Astrocyte (in vitro differentiated cells and primary cell): ENCODE results near the gene FAXC. TPM values are rescaled to one million over a fixed set of nuclear protein-coding genes. Genes with fewer than 3 reads are reported as not detected.

Experiments used
- DNase-seq: peaks from one replicate; pipeline ENCODE4 v3.0.0-alpha.2; 2010; ENCODE audit warnings: low read depth
- FAIRE-seq: peaks from 2 replicates; lab custom pipeline; 2011; peaks lifted over from hg19 to GRCh38; lab: Jason Lieb, UNC
- H2AFZ ChIP-seq: 2 replicates; pipeline ENCODE4 v1.6.0; 2012; ENCODE audit warnings: low read depth, low read length, inconsistent platforms
- H3K27ac ChIP-seq: 2 replicates; pipeline ENCODE4 v1.5.1; 2011; ENCODE audit warnings: low read depth, low read length, inconsistent platforms
- H3K27me3 ChIP-seq: 2 replicates; pipeline ENCODE4 v1.6.0; 2011; ENCODE audit warnings: low read length, inconsistent platforms; ENCODE audit not compliant: insufficient read depth
- H3K36me3 ChIP-seq: 2 replicates; pipeline ENCODE4 v1.5.1; 2011; ENCODE audit warnings: low read length, inconsistent platforms; ENCODE audit not compliant: insufficient read depth
- H3K4me1 ChIP-seq: 2 replicates; pipeline ENCODE4 v1.5.1; 2011; ENCODE audit warnings: low read length, inconsistent platforms; ENCODE audit not compliant: insufficient read depth
- H3K4me2 ChIP-seq: 2 replicates; pipeline ENCODE4 v1.6.0; 2012; ENCODE audit warnings: low read length, inconsistent platforms
- H3K4me3 ChIP-seq: 2 replicates; pipeline ENCODE4 v1.5.1; 2011; ENCODE audit warnings: low read depth, mild to moderate bottlenecking, low read length, inconsistent platforms; ENCODE audit not compliant: insufficient read depth
- H3K79me2 ChIP-seq: 2 replicates; pipeline ENCODE4 v1.6.0; 2012; ENCODE audit warnings: mild to moderate bottlenecking, low read length, inconsistent platforms; ENCODE audit not compliant: insufficient read depth
- H3K9ac ChIP-seq: 2 replicates; pipeline ENCODE4 v1.6.0; 2012; ENCODE audit warnings: mild to moderate bottlenecking, low read length, inconsistent platforms
- H3K9me3 ChIP-seq: 2 replicates; pipeline ENCODE4 v1.5.1; 2012; ENCODE audit warnings: low read depth, mild to moderate bottlenecking, low read length, inconsistent platforms; ENCODE audit not compliant: insufficient read depth
- H4K20me1 ChIP-seq: 2 replicates; pipeline ENCODE4 v1.6.0; 2012; ENCODE audit warnings: low read length, inconsistent platforms; ENCODE audit not compliant: insufficient read depth
- H3K27ac Mint-ChIP-seq: one replicate; pipeline ENCODE4 v1.8.0; 2021; ENCODE audit warnings: mild to moderate bottlenecking, mixed read lengths; ENCODE audit not compliant: unreplicated experiment
- H3K27me3 Mint-ChIP-seq: one replicate; pipeline ENCODE4 v1.8.0; 2021; ENCODE audit warnings: low read depth, mixed read lengths; ENCODE audit not compliant: unreplicated experiment
- H3K36me3 Mint-ChIP-seq: one replicate; pipeline ENCODE4 v1.8.0; 2021; ENCODE audit warnings: low read depth, mixed read lengths; ENCODE audit not compliant: unreplicated experiment
- H3K4me1 Mint-ChIP-seq: one replicate; pipeline ENCODE4 v1.8.0; 2021; ENCODE audit warnings: low read depth, mixed read lengths; ENCODE audit not compliant: unreplicated experiment
- H3K4me3 Mint-ChIP-seq: one replicate; pipeline ENCODE4 v1.8.0; 2021; ENCODE audit warnings: mild to moderate bottlenecking, moderate library complexity, mixed read lengths; ENCODE audit not compliant: unreplicated experiment
- H3K9me3 Mint-ChIP-seq: one replicate; pipeline ENCODE4 v1.8.0; 2021; ENCODE audit warnings: mild to moderate bottlenecking, mixed read lengths; ENCODE audit not compliant: unreplicated experiment
- CTCF ChIP-seq: IDR thresholded peaks from 2 replicates; pipeline ENCODE4 v1.5.1; 2011; ENCODE audit warnings: low read depth, mild to moderate bottlenecking, inconsistent platforms, low read length, moderate library complexity; ENCODE audit not compliant: insufficient read depth
- EZH2 ChIP-seq: IDR thresholded peaks from 2 replicates; pipeline ENCODE4 v1.6.1; 2012; ENCODE audit warnings: mild to moderate bottlenecking, low read length, inconsistent platforms; ENCODE audit not compliant: insufficient read depth
- total RNA-seq: library from RNA; stranded (reverse); gene quantifications from 2 replicates; pipeline ENCODE4 v1.2.1, GENCODE V29; 2021

Gene FAXC
- total RNA-seq, 1 donor from 2014 or later, result 9.9 TPM

GRCh38 chr6:99312354-99312753 lies 37.1 kb downstream of the FAXC start:
- TF ChIP-seq EZH2 (no peak), CTCF (no peak)
- no peaks in the 10 kb centered on the region for H3K4me1 ChIP-seq
- Mint-ChIP-seq H3K36me3 (peaks cover 6% of the 10 kb centered on the region), H3K27ac (no peak overlapping the region), H3K9me3 (no peaks in the 10 kb centered on the region), H3K4me1 (no peaks in the 10 kb centered on the region), H3K4me3 (no peak overlapping the region), H3K27me3 (no peaks in the 10 kb centered on the region)
- FAIRE-seq (no peak), DNase-seq (no peak)
- H3K9me3 ChIP-seq, result no peaks in the 10 kb centered on the region
- H3K4me2 ChIP-seq, result no peak overlapping the region
- no peaks in the 10 kb centered on the region for H3K79me2 ChIP-seq
- H2AFZ ChIP-seq, result no peak overlapping the region
- H3K9ac ChIP-seq, result no peak overlapping the region
- no peak overlapping the region for H3K27ac ChIP-seq
- H3K27me3 ChIP-seq, result no peaks in the 10 kb centered on the region
- no peaks in the 10 kb centered on the region for H3K36me3 ChIP-seq
- H3K4me3 ChIP-seq, result no peak overlapping the region
- no peaks in the 10 kb centered on the region for H4K20me1 ChIP-seq

- H3K4me3 ChIP-seq, result no peak overlapping the region
- H3K4me3 Mint-ChIP-seq, result no peak overlapping the region
- H3K36me3 ChIP-seq, result no peaks in the 10 kb centered on the region
- H3K36me3 Mint-ChIP-seq, result peaks cover 6% of the 10 kb centered on the region
- no peaks in the 10 kb centered on the region for H3K9me3 ChIP-seq
- H2AFZ ChIP-seq, result no peak overlapping the region
- H3K9ac ChIP-seq, result no peak overlapping the region
- H3K27ac ChIP-seq, result no peak overlapping the region
- no peaks in the 10 kb centered on the region for H3K9me3 Mint-ChIP-seq
- TF ChIP-seq CTCF (no peak), EZH2 (no peak)
- H3K27me3 Mint-ChIP-seq, result no peaks in the 10 kb centered on the region
- no peak overlapping the region for H3K27ac Mint-ChIP-seq
- H3K79me2 ChIP-seq, result no peaks in the 10 kb centered on the region
- no peaks in the 10 kb centered on the region for H4K20me1 ChIP-seq
- DNase-seq, result no peak
- no peak overlapping the region for H3K4me2 ChIP-seq
- H3K4me1 ChIP-seq, result no peaks in the 10 kb centered on the region
- no peak for FAIRE-seq
- no peaks in the 10 kb centered on the region for H3K4me1 Mint-ChIP-seq
- H3K27me3 ChIP-seq, result no peaks in the 10 kb centered on the region
Measured at GRCh38 chr6:99310553-99310952, 38.9 kb downstream of the FAXC start.

GRCh38 chr6:99309557-99309956 lies 39.9 kb downstream of the FAXC start:
- no peak overlapping the region for H3K27ac Mint-ChIP-seq
- H3K9me3 Mint-ChIP-seq, result no peaks in the 10 kb centered on the region
- Histone ChIP-seq H3K9me3 (no peaks in the 10 kb centered on the region), H2AFZ (no peak overlapping the region), H3K27me3 (no peaks in the 10 kb centered on the region), H3K27ac (no peak overlapping the region), H3K4me1 (no peaks in the 10 kb centered on the region), H4K20me1 (no peaks in the 10 kb centered on the region), H3K79me2 (no peaks in the 10 kb centered on the region), H3K4me3 (no peak overlapping the region), H3K4me2 (no peak overlapping the region), H3K9ac (no peak overlapping the region), H3K36me3 (no peaks in the 10 kb centered on the region)
- no peaks in the 10 kb centered on the region for H3K4me1 Mint-ChIP-seq
- FAIRE-seq (no peak), DNase-seq (no peak)
- H3K27me3 Mint-ChIP-seq, result no peaks in the 10 kb centered on the region
- H3K36me3 Mint-ChIP-seq, result peaks cover 1% of the 10 kb centered on the region
- TF ChIP-seq CTCF (no peak), EZH2 (no peak)
- H3K4me3 Mint-ChIP-seq, result no peak overlapping the region
